ENCODE data around the gene UBE3C.

UBE3C gene

GRCh38 chr7:157183832-157184231 lies 45.1 kb downstream of the UBE3C start:
- DNase-seq, result no peak

DNA sequence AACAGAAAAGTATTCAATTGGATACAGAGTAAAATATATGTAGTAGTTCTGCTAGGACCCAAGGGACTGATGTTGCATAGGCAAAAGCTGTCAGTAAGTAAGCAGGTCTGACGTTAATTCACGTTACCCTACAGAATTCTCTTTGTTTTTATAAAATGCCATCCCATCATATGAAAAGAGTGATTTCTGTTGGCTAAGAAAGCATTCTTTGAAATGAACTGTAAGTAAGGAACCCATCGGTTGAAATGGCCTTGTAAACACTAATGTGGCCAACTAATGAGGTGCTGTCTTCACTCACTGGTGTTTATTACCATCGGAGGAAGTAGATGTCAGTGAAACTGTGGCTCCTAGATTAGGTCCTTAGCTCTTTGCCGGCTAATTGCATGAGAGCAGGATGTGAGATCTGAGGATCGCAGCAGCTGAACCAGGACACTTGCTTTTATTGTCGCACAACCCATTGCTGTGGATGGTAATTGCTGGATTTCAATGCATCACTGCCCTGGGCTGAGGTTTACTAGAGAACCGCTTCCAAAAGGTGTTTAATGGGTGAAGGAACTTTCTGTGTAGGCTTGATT lies 49.5 kb downstream of the UBE3C start:
- no peak for DNase-seq

DNA sequence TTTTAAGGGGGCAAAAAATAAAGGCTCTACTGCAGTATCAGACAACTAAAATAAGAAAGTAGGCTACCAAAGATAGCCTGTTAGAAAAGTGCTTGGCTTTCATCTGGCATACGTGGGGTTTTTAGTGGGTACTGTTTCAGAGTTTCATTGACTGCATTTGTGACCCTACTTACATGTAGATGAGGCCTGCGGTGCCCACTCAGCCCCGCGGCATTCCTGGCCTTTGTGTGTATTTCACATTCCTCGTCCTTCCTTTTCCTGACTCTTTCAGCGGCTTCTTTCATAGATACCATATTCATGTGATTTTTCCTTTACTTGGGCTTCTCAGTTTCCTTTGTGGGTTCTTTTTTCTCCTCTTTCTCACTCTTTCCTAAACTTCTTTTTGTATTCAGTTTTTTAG lies 50.7 kb downstream of the UBE3C start:
- no peak for DNase-seq

DNA sequence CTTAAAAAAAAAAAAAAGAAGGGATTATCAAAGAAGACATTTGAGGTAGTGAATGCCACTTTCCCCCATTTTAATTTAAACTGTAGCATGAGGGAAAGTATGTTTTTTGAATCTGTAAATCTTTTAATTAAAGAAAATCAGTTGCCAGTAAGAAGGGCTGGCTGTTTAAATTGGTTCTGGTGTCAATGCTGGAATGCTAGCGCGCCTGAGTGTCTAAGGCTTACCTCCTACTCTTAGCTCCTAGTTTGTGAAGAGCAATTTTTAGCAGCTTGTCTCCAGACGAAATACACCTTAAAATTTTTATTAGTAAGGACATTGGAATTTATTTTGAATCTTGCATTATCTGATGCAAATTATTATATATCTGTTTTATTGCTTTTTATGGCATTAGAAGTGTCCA lies 54.1 kb downstream of the UBE3C start:
- DNase-seq, result no peak

DNA sequence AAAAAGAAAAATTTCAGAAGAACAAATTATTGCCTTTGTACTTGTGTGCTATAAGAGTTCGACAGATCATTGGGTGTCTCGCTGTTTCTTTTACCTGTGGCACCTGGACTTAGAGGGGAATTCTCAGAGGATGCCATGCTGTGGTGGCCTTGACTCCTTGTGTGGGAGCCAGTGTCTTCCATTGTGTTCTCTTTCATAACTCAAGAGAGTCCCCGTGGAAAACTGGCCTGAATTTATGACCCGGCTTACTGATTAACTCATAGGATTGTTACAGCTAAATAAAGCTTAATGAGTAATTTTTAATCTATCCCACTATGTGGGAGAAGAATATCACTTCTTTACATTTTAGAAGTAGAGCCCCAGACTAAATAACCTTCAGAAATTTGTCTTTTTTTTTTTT lies 54.5 kb downstream of the UBE3C start:
- no peak for DNase-seq

DNA sequence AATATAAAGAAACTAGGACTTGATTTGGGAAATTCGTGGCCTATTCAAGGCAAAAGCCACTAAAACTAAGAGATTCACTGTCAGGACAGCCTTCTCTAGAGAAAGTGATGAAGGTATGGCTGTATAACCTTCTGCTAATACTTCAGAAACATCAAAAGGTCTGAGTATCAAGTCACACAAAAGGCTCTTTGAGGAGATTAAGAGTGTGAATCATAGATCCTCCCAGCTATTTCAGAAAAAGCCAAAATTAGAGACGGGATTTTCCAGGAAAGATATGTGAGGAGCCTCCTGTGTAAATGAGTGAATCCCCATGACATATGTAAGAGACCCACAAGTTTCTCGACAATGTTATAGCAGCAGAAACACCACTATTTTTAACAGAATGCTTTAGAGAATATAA lies 56.2 kb downstream of the UBE3C start:
- no peak for DNase-seq

GRCh38 chr7:157195868-157196267 lies 57.1 kb downstream of the UBE3C start:
- DNase-seq, result no peak

DNA sequence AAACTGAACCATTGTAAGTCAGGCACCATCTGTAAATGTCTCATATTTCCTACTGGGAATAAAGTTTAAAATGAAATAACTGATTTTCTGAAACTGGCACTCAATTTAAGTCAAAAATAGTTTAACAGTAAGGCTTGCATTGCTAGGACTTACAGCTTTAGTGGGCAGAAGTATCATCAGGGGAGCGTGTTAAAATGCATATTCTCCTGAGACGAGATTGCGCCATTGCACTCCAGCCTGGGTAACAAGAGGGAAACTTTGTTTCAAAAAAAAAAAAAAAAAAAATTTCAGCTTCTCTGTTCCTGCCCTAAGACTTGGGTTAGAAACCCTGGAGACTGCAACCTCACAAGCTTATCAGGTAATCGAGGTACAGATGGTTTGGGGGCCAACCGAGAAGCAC lies 65.4 kb downstream of the UBE3C start:
- no peak for DNase-seq

DNA sequence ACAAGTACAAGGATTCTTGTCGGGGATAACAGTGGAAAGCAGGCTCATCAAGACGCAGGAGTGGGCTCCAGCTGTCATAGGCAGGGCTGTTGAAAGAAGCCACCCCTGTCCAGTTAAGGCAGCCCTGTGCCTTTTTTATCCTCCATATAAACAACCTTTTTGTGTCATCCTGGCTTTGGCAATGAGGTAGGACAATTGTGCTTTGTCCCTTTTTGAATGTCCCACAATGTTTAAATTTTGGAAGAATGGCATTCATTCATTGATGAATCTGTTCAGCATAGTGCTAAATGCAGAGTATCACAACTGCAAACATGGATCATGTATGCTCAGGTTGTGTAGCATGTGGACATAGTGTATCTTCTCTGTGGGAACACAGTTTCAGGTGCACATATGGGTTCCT lies 66.7 kb downstream of the UBE3C start:
- DNase-seq, result no peak

DNA sequence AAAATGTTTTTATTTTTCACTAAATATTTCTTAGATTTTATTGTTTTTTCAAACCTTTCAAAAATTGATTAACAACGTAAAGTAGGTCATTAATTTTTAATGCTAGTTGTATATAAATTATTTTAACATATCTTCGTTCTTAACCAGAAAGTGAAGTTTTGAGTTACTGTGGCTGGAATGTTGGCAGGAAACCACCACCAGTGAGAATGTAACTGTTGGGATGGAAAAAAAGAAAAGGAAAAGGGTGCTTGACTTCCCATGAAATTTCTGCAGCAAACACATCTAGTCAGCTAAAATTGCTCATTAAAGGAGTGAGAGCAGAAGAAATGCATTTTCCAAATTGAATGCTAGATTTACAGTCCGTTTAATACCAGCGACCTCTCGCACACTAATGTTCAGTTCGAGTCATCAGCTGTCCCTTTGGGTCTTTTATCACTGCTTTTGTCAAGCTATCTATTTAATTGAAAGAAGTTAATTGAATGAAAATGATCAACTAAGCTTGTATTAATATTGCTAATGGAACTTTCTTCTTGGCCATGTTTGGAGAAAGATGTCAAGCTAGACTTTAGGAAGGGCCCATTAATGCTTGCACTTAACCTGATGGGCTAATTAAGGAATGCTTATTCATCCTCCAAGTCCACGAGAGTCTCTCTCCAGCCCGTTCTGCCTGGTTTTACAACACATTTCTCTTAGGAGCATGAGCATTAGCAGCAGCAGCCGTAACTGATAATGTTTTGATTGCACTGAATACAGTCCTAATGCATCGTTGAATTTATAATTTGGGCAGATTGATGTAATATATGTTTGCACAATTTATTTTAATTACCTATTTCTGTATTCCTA lies 70.1 kb downstream of the UBE3C start:
- DNase-seq, result no peak

GRCh38 chr7:157210682-157211081 lies 72.0 kb downstream of the UBE3C start:
- no peak for DNase-seq

DNA sequence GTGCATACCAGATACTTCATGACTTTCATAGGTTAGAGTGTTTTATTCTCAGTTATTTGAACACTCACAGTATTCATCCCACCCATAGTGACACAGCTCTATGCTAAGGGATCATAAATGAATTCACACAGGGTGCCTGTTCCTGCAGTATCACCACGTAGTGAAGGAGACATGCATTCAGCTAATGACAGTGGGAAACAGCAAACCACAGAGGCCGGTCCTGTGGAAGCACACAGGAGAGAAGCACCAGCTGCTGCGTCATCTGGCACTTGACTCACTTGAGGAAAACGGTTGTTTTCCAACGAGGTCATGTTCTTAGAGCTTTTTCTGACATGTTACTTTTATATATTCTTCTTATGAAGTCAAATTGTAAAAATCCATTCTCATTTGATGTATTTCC lies 73.0 kb downstream of the UBE3C start:
- DNase-seq, result peak; percentile 18

DNA sequence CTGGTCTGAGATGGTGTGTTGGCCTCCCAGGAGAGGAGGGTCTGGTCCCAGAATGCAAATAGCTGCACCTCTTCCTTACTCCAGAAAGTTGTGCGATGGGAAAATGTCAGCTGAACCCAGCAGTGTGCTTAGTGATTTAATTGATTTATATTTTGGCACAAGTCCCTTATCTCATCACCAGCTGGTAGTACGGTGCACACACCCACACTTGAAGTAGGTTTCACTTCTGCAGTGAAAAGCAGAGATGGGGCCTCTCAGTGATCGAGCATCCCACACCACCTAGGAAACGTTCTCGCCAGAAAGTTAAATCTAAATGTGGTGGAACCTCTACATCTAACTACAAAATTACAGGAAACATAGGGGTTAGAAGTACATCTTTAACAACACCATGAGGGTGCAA lies 80.4 kb downstream of the UBE3C start:
- DNase-seq, result no peak

GRCh38 chr7:157220916-157221569 lies 82.3 kb downstream of the UBE3C start:
- no peak for DNase-seq

- DNase-seq, result no peak
Measured at GRCh38 chr7:157222687-157223086, 84.0 kb downstream of the UBE3C start.

DNA sequence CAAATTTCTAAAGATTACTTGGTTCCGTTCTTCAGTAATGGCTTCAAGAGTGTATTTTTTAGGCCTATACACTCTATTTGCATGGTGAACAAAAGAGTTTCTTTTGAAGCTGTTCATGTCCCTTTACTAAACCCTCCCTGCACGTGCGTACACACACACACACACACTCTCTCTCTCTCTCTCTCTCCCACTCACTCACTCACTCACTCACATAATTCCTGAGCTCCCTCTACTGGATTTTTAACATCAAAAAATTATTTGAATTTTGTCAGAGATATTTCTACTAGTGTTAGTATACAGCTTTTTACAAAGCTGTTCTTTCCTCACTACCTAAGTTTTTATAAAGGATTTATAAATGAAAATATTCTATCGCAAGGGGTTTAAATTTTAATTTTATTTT lies 85.9 kb downstream of the UBE3C start:
- DNase-seq, result no peak

GRCh38 chr7:157228864-157229422 lies 90.2 kb downstream of the UBE3C start:
- no peak for DNase-seq

- no peak for DNase-seq
Measured at GRCh38 chr7:157233677-157234076, 95.0 kb downstream of the UBE3C start.

GRCh38 chr7:157234271-157234670 lies 95.5 kb downstream of the UBE3C start:
- DNase-seq, result no peak

DNA sequence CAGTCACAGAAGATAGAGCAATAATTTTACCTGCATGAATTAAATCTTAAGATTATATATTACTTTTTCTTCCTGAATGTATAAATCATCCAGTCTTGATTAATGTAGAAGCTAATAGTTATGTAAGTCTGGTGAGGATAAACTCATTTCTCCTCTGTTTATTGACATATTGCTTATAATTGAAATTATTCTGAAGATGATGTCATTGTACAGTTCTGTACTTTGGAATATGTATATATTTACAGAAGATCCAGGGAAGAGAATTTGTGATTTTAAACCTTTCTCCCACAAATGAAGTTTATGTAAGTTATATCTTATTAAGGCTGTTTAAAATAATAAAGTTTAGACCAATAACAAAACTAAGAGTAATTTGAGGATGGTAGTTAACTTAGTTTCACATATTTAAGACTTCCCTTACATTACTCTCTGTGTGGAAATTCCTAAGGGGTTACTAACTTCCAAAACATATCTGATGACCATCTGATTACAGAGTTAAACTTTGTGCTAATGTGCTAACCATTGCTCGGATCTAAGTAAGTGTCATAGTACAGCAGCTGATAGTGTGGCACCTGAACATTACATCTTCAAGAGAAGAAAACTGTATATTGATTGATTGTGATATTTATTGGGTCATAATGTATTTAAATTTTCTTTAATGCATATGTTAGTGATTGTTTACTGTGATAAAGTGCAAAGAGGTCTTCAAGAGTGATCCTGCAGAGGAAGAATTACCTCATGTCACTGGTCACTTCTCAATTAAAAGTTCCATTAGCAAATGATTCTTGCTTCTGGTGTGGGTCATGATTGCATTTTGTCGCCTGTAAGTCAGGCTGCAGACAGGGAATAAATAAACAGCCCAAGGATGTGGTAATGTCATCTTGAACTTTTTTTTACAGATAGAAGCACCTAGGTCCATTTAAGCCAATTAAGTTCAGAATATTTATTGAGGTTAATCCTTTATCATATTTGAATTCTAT lies 96.9 kb downstream of the UBE3C start:
- no peak for DNase-seq

DNA sequence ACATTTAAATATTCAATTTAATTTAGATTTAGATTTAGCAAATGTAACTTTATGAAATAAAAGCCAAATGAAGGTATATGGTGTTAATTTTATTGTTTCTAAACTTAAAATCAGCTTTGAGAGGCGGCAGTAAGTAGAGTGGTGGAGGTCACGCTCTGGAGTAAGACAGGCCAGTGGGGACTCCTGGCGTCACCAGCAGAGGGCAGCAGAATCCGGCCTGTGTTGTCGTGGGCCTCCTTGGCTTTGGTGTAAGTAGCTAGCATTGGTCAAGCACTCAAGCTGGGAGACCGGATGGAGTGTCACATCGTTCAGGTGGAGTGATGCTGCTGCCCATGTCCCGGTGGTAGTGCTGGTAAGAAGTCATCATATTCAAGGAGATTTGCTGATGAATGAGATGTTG lies 99.4 kb downstream of the UBE3C start:
- DNase-seq, result no peak

- DNase-seq, result no peak
Measured at GRCh38 chr7:157239571-157240270, 101.0 kb downstream of the UBE3C start.

Measured in NCI-H1417 treated with DMSO at 0.1 percent for 48 hours (cell line).